OCI-M2 (cell line): ENCODE results near the gene LMBRD1.
"Not testable (repeated sequence)": the region's sequence is repeated elsewhere in the genome, so short reads cannot be mapped to it uniquely, and the experiment has no call there.

Experiments
- DNase-seq: peaks from one replicate; lab custom pipeline; 2025; ENCODE audit not compliant: unreplicated experiment; lab: John Stamatoyannopoulos, UW

The LMBRD1 gene

GRCh38 chr6:69798796-69799195 lies 2.0 kb upstream of the LMBRD1 start:
- DNase-seq, result not testable (repeated sequence)

GRCh38 chr6:69796073-69796641 lies 653 bp downstream of the LMBRD1 start:
- DNase-seq, result no peak

- no peak for DNase-seq
Measured at GRCh38 chr6:69795469-69796072, 1.2 kb downstream of the LMBRD1 start.

GRCh38 chr6:69792292-69792691 lies 4.5 kb downstream of the LMBRD1 start:
- no peak for DNase-seq

GRCh38 chr6:69791065-69791471 lies 5.7 kb downstream of the LMBRD1 start:
- no peak for DNase-seq

GRCh38 chr6:69790629-69791028 lies 6.2 kb downstream of the LMBRD1 start:
- no peak for DNase-seq

GRCh38 chr6:69789578-69789977 lies 7.2 kb downstream of the LMBRD1 start:
- no peak for DNase-seq

GRCh38 chr6:69787436-69787835 lies 9.4 kb downstream of the LMBRD1 start:
- DNase-seq, result not testable (repeated sequence)

GRCh38 chr6:69785697-69786096 lies 11.1 kb downstream of the LMBRD1 start:
- DNase-seq, result no peak

- DNase-seq, result peak; percentile 62
Measured at GRCh38 chr6:69784595-69785377, 12.0 kb downstream of the LMBRD1 start.

- DNase-seq, result no peak
Measured at GRCh38 chr6:69783108-69783507, 13.7 kb downstream of the LMBRD1 start.

GRCh38 chr6:69780585-69781178 lies 16.1 kb downstream of the LMBRD1 start:
- no peak for DNase-seq

- no peak for DNase-seq
Measured at GRCh38 chr6:69775941-69776340, 20.9 kb downstream of the LMBRD1 start.

- DNase-seq, result no peak
Measured at GRCh38 chr6:69775585-69775849, 21.3 kb downstream of the LMBRD1 start.

GRCh38 chr6:69774740-69775584 lies 21.8 kb downstream of the LMBRD1 start:
- no peak for DNase-seq

- no peak for DNase-seq
Measured at GRCh38 chr6:69771158-69771906, 25.5 kb downstream of the LMBRD1 start.

- no peak for DNase-seq
Measured at GRCh38 chr6:69768664-69769063, 28.1 kb downstream of the LMBRD1 start.

GRCh38 chr6:69763763-69764162 lies 33.0 kb downstream of the LMBRD1 start:
- no peak for DNase-seq

GRCh38 chr6:69761853-69762252 lies 35.0 kb downstream of the LMBRD1 start:
- DNase-seq, result no peak

GRCh38 chr6:69758214-69758613 lies 38.6 kb downstream of the LMBRD1 start:
- peak; percentile 53 for DNase-seq

- DNase-seq, result no peak
Measured at GRCh38 chr6:69756907-69757306, 39.9 kb downstream of the LMBRD1 start.
